Medulla oblongata (tissue), 1 donor: ENCODE data around the gene ANP32A.
"Not testable (repeated sequence)": the region's sequence is repeated elsewhere in the genome, so short reads cannot be mapped to it uniquely, and the experiment has no call there.

Experiments used
- DNase-seq: peaks from one replicate; pipeline ENCODE4 v3.0.0-alpha.2; 2015; ENCODE audit errors: extremely low spot score

The ANP32A gene

GRCh38 chr15:68781766-68782588 lies 38.7 kb downstream of the ANP32A start:
- no peak for DNase-seq

GRCh38 chr15:68781217-68781616 lies 39.5 kb downstream of the ANP32A start:
- no peak for DNase-seq

GRCh38 chr15:68778876-68779275 lies 41.8 kb downstream of the ANP32A start:
- DNase-seq, result peak; percentile 7

- DNase-seq, result peak; percentile 3
Measured at GRCh38 chr15:68776477-68777270, 44.0 kb downstream of the ANP32A start.

- peak; percentile 84 for DNase-seq
Measured at GRCh38 chr15:68775671-68776476, 44.8 kb downstream of the ANP32A start.

- no peak for DNase-seq
Measured at GRCh38 chr15:68775236-68775577, 45.5 kb downstream of the ANP32A start.

- peak; percentile 9 for DNase-seq
Measured at GRCh38 chr15:68774521-68775235, 46.0 kb downstream of the ANP32A start.

- peak; percentile 5 for DNase-seq
Measured at GRCh38 chr15:68774120-68774519, 46.6 kb downstream of the ANP32A start.

GRCh38 chr15:68773036-68773435 lies 47.7 kb downstream of the ANP32A start:
- DNase-seq, result no peak

- no peak for DNase-seq
Measured at GRCh38 chr15:68770216-68770615, 50.5 kb downstream of the ANP32A start.

- no peak for DNase-seq
Measured at GRCh38 chr15:68769702-68770101, 51.0 kb downstream of the ANP32A start.

- no peak for DNase-seq
Measured at GRCh38 chr15:68768321-68768720, 52.4 kb downstream of the ANP32A start.

- no peak for DNase-seq
Measured at GRCh38 chr15:68767833-68768232, 52.9 kb downstream of the ANP32A start.

- no peak for DNase-seq
Measured at GRCh38 chr15:68765602-68766368, 54.9 kb downstream of the ANP32A start.

GRCh38 chr15:68764090-68764489 lies 56.6 kb downstream of the ANP32A start:
- no peak for DNase-seq

- no peak for DNase-seq
Measured at GRCh38 chr15:68763063-68763462, 57.6 kb downstream of the ANP32A start.

GRCh38 chr15:68759982-68760579 lies 60.6 kb downstream of the ANP32A start:
- not testable (repeated sequence) for DNase-seq

GRCh38 chr15:68755731-68756130 lies 65.0 kb downstream of the ANP32A start:
- DNase-seq, result no peak

- DNase-seq, result no peak
Measured at GRCh38 chr15:68751622-68752021, 69.1 kb downstream of the ANP32A start.

- DNase-seq, result no peak
Measured at GRCh38 chr15:68749793-68750192, 70.9 kb downstream of the ANP32A start.
